Hepatocyte (in vitro differentiated cells): ENCODE results near the gene PRPF38A.

ENCODE experiments used
- EZH2phosphoT487 ChIP-seq: fragments of 200-600 bp; sonication (generic); IDR thresholded peaks from one replicate; pipeline ENCODE4 v1.6.1; 2018; ENCODE audit warnings: antibody characterized with exemption, mild to moderate bottlenecking, low read depth, moderate library complexity; ENCODE audit not compliant: unreplicated experiment, severe bottlenecking
- TF ChIP-seq, protein P1 (sequence below): fragments of 200-600 bp; sonication (generic); IDR thresholded peaks from 2 replicates; pipeline ENCODE4 v1.5.1; 2016; ENCODE audit warnings: antibody characterized with exemption, mild to moderate bottlenecking; ENCODE audit not compliant: poor library complexity

GRCh38 chr1:52368383-52369172 is 35.8 kb upstream of the PRPF38A start:
- TF ChIP-seq, protein P1, sequence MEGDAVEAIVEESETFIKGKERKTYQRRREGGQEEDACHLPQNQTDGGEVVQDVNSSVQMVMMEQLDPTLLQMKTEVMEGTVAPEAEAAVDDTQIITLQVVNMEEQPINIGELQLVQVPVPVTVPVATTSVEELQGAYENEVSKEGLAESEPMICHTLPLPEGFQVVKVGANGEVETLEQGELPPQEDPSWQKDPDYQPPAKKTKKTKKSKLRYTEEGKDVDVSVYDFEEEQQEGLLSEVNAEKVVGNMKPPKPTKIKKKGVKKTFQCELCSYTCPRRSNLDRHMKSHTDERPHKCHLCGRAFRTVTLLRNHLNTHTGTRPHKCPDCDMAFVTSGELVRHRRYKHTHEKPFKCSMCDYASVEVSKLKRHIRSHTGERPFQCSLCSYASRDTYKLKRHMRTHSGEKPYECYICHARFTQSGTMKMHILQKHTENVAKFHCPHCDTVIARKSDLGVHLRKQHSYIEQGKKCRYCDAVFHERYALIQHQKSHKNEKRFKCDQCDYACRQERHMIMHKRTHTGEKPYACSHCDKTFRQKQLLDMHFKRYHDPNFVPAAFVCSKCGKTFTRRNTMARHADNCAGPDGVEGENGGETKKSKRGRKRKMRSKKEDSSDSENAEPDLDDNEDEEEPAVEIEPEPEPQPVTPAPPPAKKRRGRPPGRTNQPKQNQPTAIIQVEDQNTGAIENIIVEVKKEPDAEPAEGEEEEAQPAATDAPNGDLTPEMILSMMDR = peak; percentile 22
- no peak for TF ChIP-seq EZH2phosphoT487
